GM21526 (cell line): ENCODE results near the gene H1-8.

Experiments used
- ATAC-seq: cut with Tn5 transposase; IDR thresholded peaks from one replicate; pipeline ENCODE4 v1.9.1; 2021; ENCODE audit warnings: moderate library complexity; ENCODE audit not compliant: unreplicated experiment, low FRiP score

H1-8 gene

GRCh38 chr3:129567939-129568338 is 25.0 kb downstream of the H1-8 start:
- ATAC-seq, result no peak

- no peak for ATAC-seq
Observed at GRCh38 chr3:129569856-129570255, 26.9 kb downstream of the H1-8 start.

DNA sequence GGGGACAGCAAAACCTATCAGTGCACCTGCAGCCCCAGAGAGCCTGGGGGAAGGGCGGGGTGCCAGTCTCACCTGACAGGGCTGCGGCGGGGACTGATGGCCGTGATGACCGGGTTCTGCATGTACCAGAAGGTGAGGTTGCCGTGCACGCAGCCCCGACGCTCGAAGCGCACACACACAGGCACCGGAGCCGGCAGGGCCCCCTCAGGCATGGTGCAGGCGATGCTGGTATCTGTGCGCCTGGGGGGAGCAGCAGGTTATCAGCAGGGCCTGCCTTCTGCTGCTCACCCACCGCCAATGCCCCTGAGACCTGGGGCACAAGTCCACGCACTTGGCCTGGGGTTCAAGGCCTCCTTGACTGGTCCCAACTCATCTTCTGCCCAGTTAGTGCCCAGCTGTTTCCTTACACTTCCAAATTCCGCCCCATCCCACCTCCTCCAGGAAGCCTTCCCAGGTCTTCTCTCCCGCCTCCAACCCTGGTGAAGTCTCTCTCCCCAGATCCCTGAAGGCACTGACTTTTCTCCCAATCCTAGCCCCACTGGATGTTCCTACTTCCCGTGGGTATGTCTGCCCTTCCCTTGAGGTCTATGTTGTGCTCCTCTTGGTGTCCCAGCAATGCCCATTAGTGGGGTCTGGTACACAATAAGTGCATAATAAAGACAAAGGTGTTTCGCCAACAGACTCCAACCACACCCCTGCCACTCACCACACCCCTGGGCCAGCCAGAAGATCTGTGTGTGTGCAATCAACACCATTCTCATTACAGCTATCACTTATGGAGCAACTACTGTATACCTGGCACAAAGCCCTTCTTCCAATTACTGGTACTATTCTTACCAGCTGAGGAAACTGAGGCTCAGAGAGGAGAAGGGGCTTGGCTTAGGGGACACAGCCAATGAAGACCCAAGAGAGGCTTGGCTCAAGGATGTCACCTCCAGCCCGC is 28.9 kb downstream of the H1-8 start:
- no peak for ATAC-seq

DNA sequence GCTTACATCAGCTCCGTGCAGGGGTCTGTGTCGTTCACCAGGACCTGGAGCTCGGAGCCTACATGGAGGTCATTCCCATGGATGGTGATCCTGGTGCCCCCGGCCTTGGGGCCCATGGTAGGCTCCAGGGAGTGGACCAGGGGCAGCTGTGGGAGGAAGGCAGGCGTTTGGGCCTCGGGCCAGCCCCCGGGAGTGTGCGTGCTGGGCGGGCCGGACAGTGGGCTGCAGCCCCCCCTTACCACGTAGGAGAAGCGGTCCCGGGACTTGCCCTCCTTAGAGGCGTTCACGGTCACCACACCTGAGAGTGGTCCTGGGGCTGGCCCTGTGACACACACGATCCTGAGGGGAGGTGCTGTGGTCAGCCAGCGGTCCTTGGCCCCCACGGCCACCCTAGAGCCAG is 29.6 kb downstream of the H1-8 start:
- ATAC-seq, result no peak

DNA sequence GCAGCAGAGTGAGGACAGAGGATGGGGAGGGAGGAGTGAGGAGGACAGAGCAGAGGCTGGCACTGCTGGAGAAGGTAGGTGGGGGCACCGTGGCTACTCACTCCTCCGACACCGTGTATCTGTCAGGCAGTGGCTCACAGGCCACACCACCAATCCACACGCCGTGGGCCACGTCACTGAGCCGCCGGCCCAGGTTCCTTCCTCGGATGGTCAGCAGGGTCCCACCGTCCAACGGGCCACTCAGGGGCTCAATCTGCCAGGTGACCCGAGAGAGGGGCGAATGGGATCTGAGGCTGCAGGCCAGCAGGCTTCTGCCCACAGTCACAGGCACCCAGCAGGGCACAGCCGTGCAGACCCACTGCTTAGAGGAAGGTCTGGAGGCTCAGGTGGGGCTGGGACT is 30.5 kb downstream of the H1-8 start:
- no peak for ATAC-seq

DNA sequence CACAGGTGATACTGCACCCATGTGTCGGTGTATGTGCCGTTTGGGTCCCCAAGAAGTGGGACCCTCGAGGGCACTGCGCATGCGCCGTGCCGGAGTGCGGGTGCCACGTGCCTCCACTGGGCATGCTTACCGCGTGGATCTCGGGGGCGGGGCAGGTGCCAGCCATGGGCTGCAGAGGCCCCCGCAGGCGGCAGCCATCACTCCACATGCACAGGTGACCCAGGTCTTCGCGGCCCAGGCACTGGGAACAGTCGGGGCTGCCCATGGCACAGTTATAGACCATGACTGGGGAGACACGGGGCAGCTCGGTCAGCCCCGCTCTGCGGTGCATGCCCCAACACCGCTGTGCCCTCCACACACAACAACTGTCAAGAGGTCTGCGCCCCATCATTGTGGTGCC is 31.2 kb downstream of the H1-8 start:
- no peak for ATAC-seq

DNA sequence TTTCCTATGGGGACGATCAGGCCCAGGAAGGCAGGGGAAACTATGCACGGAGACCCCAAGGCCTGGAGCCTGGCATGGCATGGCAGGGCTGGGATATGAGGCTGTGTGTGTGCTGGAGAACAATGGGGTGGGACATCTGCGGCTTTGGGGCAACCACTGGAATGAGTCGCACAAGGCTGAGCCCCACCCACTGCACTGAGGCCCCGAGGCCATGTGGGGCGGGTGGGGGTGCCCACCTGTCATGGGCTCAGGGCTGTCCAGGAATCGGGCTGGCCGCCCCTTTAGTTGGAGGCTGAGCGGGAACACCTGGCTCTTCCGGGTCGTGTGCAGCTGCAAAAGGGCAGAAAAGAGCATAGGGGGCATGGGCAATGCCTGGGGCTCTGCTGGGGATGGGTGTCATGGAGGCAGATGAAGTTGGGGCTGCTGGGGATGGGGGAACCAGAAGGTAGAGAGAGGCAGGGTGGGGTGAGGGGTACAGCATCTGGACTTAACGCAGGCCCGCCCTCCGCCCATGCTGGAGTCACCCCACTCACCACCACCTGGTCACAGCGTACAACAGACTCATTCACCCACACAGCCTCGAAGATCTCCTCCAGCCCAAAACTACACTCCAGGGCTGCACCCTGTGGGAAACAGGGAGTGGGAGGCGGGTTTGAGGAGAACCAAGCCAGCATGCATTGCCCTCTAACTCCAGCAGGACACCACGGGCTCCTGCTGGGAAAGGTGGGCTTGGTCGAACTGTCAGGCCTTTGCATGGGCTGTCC is 32.4 kb downstream of the H1-8 start:
- ATAC-seq, result no peak

DNA sequence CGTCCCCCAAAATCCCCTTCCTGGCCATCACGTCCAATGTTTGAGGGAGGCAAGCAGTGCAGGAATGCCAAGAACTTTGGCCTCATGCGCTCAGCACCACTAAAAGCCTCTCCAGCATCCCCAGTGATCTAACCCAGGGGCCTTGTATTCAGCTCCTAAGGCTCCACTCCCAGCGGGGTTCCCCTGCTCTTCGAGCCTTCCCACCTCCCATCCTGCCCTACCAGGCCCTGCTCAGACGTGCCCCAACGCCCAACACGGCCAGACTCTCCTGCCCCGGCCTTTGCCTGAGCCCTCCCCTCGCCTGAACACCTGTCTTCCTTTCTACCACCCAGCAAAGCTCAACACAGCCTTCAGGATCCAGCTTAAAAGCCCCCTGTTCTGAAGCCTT is 33.0 kb downstream of the H1-8 start:
- no peak for ATAC-seq

GRCh38 chr3:129576514-129577352 is 33.8 kb downstream of the H1-8 start:
- ATAC-seq, result no peak

DNA sequence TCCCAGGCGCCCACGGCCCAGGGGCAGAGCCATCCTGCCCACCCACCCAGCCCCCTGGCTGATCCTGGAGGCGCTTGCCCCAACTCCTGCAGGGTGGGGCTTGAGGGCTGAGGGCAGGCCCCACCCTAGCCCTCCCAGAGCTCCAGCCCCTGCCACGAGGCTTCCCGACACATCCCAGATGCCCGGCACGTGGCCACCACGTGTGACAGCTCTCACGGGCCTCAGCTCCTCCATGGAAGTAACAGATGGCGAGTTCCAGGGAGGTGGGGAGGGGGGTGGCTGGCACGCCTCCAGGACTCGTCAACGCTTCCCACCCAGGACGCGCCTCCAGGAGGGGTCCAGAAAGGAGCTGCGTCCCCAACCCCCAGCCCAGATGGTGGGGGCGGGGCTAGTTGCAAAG is 34.4 kb downstream of the H1-8 start:
- ATAC-seq, result no peak

GRCh38 chr3:129577925-129578786 is 35.2 kb downstream of the H1-8 start:
- no peak for ATAC-seq

- no peak for ATAC-seq
Observed at GRCh38 chr3:129579991-129580390, 37.0 kb downstream of the H1-8 start.

DNA sequence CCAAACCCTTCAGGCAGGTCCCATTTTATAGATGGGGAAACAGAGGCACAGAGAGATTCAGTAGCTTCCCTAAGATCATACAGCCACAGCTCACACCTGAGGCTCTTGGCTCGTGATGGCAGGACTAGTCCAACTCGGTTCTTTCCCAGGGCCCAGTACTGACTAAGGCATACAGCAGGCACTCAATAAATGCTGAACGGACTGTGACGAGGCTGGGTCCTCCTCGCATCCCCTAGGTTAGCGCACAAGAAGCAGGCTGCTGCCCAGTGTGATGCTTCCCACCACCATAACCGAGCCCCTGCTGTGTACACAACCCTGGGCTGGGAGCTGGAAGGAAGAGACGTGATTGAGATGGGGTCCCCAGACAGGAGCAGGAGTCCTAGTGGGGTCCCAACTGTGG is 38.6 kb downstream of the H1-8 start:
- ATAC-seq, result no peak

- no peak for ATAC-seq
Observed at GRCh38 chr3:129582799-129583198, 39.8 kb downstream of the H1-8 start.

GRCh38 chr3:129583289-129583688 is 40.3 kb downstream of the H1-8 start:
- no peak for ATAC-seq

GRCh38 chr3:129584631-129585030 is 41.7 kb downstream of the H1-8 start:
- ATAC-seq, result no peak

- ATAC-seq, result no peak
Observed at GRCh38 chr3:129585949-129586657, 43.1 kb downstream of the H1-8 start.

GRCh38 chr3:129586746-129587430 is 43.9 kb downstream of the H1-8 start:
- no peak for ATAC-seq
